ENCODE measurements around the gene JPH4.

Gene JPH4

GRCh38 chr14:23555882-23556699 lies 22.5 kb downstream of the JPH4 start, which contains the start of gene THTPA:
THTPA (plus strand) TSS chr14:23556271; CDS start chr14:23556758, 487 bp downstream.
- peak within 1 kb of the TSS; percentile 76 for H3K4me3 ChIP-seq (ENCODE audit: low read depth, low read length)
- in situ Hi-C loops (cut with HindIII; ENCODE audit: low sequenced_read_pairs): no loop called here
- TF ChIP-seq, protein P1, sequence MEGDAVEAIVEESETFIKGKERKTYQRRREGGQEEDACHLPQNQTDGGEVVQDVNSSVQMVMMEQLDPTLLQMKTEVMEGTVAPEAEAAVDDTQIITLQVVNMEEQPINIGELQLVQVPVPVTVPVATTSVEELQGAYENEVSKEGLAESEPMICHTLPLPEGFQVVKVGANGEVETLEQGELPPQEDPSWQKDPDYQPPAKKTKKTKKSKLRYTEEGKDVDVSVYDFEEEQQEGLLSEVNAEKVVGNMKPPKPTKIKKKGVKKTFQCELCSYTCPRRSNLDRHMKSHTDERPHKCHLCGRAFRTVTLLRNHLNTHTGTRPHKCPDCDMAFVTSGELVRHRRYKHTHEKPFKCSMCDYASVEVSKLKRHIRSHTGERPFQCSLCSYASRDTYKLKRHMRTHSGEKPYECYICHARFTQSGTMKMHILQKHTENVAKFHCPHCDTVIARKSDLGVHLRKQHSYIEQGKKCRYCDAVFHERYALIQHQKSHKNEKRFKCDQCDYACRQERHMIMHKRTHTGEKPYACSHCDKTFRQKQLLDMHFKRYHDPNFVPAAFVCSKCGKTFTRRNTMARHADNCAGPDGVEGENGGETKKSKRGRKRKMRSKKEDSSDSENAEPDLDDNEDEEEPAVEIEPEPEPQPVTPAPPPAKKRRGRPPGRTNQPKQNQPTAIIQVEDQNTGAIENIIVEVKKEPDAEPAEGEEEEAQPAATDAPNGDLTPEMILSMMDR (IDR thresholded peaks at IDR 0.05; ENCODE audit: low read depth, low read length): no peak
- DNase-seq (ENCODE audit: low read depth, low spot score): peak; percentile 91

DNA sequence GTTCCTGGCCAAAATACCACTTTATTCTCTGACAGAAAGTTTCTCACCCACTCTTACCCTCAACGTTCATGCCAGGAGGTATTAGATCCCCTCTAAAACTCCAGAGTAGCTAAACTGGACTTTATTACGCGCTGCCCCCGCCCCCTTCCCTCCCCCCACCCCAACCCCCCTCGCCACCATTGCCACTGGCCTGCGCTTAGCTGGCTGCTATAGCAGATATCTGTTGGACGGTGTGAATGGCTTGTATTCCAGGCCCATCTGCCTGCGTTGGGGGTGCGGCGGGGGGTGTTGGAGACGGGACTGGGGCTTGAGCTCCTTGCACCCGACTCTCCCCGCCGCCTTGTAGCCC lies 23.1 kb downstream of the JPH4 start:
- peak overlapping the region; percentile 76 for H3K4me3 ChIP-seq (ENCODE audit: low read depth, low read length)
- TF ChIP-seq, protein P1 (IDR thresholded peaks at IDR 0.05; ENCODE audit: low read depth, low read length): no peak
- in situ Hi-C loops (cut with HindIII; ENCODE audit: low sequenced_read_pairs): no loop called here
- DNase-seq (ENCODE audit: low read depth, low spot score): no peak

- in situ Hi-C loops (cut with HindIII; ENCODE audit: low sequenced_read_pairs): no loop called here
- H3K4me3 ChIP-seq (ENCODE audit: low read depth, low read length): peak within 1 kb of the TSS; percentile 69
- TF ChIP-seq, protein P1 (IDR thresholded peaks at IDR 0.05; ENCODE audit: low read depth, low read length): no peak
- peak; percentile 61 for DNase-seq (ENCODE audit: low read depth, low spot score)
Observed at GRCh38 chr14:23551266-23552028, 27.1 kb downstream of the JPH4 start, which contains the start of gene ZFHX2. ZFHX2 (minus strand) TSS chr14:23551765; CDS start chr14:23535325, 16,440 bp downstream.

DNA sequence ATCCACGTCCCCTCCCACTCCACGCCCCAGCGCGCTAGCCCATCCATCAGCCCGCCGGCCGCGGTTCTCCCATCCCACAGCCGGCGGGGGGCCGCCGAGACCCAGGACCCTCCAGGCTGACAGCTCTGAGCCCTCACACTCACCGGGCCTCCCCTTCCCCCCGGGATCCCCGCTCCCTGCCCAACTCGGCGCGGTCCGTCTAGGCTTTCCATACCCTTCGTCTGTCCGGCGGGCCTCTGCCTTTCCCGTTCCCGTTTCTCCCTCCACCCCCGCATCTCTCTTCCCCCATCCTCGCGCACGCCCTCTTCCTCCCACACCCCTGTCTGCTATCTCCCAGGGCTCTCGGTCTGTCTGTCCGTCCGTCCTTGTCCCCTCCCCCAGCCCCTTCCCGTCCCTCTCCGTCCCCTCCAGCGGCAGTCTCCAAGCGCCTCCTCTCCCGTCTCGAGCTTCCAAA lies 27.8 kb downstream of the JPH4 start:
- in situ Hi-C loops (cut with HindIII; ENCODE audit: low sequenced_read_pairs): no loop called here
- H3K4me3 ChIP-seq (ENCODE audit: low read depth, low read length): peak overlapping the region; percentile 69
- TF ChIP-seq, protein P1 (IDR thresholded peaks at IDR 0.05; ENCODE audit: low read depth, low read length): no peak
- no peak for DNase-seq (ENCODE audit: low read depth, low spot score)

DNA sequence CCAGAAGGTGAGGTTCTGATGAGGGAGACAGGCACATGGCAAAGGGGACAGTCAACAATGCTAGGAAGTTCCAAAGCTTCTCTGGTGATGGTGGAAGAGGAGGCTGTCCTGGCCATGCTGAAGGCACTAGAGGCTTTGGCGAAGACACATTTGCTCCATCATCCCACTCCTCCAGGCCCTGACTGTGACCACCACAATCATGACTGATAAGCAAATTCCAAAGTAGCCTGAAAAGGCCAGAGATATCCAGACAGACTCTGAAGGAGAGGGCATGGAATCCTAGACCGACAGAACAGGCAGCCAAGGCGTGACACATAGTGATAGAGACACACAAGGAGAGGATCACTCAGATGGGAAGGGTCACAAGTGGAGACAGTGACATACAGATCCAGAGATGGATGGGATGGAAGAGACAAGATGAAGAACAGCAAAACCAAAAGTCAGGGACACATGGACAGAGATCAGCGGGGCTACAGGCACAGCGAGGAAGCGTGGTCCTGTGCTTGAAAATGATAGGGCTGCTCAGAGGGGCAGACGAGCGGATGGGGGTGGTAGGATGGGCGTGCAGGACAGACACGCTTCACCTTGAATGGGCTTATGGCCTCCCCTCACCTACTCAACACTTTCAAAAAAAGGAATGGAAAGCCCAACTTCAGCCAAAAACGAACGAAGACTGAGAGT lies 28.3 kb downstream of the JPH4 start:
- no peak for DNase-seq (ENCODE audit: low read depth, low spot score)
- H3K4me3 ChIP-seq (ENCODE audit: low read depth, low read length): peak overlapping the region; percentile 69
- TF ChIP-seq, protein P1 (IDR thresholded peaks at IDR 0.05; ENCODE audit: low read depth, low read length): no peak
- in situ Hi-C loops (cut with HindIII; ENCODE audit: low sequenced_read_pairs): no loop called here
